Raji (cell line): ENCODE data around the gene TBC1D10A.

Source experiments
- POLR2A ChIP-seq: IDR thresholded peaks from 2 replicates; pipeline ENCODE4 v1.6.1; 2011; ENCODE audit warnings: low read depth, low read length, control low read depth; ENCODE audit not compliant: insufficient read depth

TBC1D10A gene

DNA sequence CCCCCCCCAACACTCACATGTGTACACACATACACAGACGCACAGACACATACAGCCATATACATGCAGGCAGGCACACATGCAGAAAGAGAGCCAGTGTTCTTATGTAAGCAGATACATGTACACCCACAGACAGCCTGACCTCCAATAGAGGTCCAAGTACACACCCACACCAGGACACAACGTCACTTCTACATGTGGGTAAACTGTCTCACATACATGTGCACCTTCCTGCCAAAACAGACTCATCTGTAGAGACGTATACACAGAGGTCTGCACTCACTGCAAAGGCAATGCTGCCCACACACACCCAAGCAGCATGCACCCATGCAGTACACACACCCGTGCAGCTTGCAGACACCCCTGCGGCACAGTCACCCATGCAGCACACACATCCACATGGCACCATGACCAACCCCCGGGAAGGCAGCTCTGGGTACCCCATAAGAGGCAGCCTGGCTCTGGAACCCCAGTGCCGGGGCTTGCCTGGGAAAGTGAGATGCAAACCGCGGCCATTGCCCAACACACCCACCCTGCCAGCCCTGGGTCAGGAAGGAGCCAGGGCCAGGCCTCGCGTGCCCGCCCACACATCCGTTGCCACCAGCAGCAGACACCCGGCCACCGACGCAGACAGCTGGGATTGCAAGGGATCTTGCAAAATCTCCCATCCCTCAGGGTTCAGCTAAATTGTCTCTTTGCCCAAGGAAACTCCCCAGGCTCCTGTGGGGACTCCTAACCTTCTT, 47.5 kb downstream of the TBC1D10A start:
- no peak for TF ChIP-seq POLR2A

GRCh38 chr22:30277547-30278344, 49.0 kb downstream of the TBC1D10A start:
- TF ChIP-seq POLR2A, result no peak

DNA sequence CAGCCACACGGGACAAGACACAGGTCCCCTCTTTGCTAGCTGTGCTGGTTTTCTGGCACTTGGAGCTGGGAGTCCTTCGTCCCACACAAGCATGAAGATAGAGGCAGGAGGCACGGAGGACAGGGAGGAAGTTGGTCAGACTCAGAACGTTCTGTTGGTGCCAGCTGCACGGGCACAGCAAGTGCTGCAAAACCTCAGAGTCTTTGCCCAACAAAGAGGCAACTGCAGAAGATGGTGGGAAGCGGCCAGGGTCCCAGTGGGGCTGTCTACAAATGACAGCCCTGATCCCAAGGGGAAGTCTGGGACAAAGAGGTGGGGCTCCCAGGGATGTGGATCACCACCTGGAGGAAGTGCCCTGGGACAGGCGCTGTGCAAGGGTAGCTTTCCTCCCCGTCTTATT, 50.7 kb downstream of the TBC1D10A start:
- no peak for TF ChIP-seq POLR2A

GRCh38 chr22:30275625-30276024, 51.1 kb downstream of the TBC1D10A start:
- no peak for TF ChIP-seq POLR2A

DNA sequence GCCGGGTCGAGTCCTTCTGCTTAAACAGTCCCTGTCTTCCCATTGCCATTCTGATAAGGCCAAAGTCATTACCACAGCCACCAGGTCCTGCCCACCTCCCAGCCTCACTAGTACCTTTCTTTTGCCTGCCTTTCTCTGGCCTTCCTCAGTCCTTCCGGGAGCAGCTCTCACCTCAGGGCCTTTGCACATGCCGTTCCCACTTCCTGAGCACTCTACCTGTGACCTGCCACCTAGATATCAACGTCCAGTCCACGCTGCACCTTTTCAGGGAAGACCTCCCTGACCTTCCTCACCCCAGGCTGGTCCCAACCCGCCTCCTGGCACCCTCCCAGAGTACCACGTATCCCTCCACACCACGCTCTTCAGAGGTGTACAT, 52.3 kb downstream of the TBC1D10A start:
- no peak for TF ChIP-seq POLR2A

- no peak for TF ChIP-seq POLR2A
Observed at GRCh38 chr22:30273711-30274436, 52.9 kb downstream of the TBC1D10A start.

- TF ChIP-seq POLR2A, result peak; percentile 29; the same call in 1 of the 2 replicates
Observed at GRCh38 chr22:30272781-30273601, 53.8 kb downstream of the TBC1D10A start.

DNA sequence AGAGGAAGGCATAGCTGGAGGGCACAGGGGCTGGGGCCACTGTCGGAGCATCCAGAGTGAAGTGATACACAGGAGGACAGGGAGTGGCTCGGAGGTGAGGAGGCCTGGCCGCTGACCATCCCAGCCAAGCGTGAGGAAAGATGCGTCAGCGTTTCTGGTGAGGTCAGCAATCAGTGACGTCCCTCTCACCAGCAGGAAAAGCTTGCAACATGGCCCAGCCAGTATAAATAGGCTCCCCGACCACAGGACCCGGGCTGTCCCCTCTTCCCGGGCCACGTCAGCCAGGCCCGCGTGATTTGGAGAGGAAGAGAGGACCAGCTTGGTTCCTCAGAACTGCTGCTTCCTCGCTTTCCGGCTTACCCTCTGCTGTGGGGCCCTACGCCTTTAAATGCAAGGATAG, 55.9 kb downstream of the TBC1D10A start:
- TF ChIP-seq POLR2A, result no peak

GRCh38 chr22:30268331-30268730, 58.4 kb downstream of the TBC1D10A start:
- no peak for TF ChIP-seq POLR2A

GRCh38 chr22:30267382-30268302, 59.1 kb downstream of the TBC1D10A start:
- no peak for TF ChIP-seq POLR2A

- peak; percentile 39; the same call in 1 of the 2 replicates for TF ChIP-seq POLR2A
Observed at GRCh38 chr22:30266445-30267381, 60.0 kb downstream of the TBC1D10A start, which contains the start of gene OSM. OSM (minus strand) TSS chr22:30266851; CDS start chr22:30266799, 52 bp downstream.

- TF ChIP-seq POLR2A, result peak; percentile 76
Observed at GRCh38 chr22:30265823-30266444, 60.8 kb downstream of the TBC1D10A start.
